ENCODE results near the gene AWAT2.

Gene AWAT2

GRCh38 chrX:70049925-70050324 is at the start of gene AWAT2:
Gene AWAT2, minus strand, starts transcription at chrX:70049938. Its CDS starts 6 bp downstream, at chrX:70049932.
- DNase-seq (ENCODE audit: low read depth) = no peak
- no peak for TF ChIP-seq CTCF (IDR thresholded peaks at IDR 0.05; ENCODE audit: low read depth, low read length, missing control alignments)
- no peak within 1 kb of the TSS for H3K4me3 ChIP-seq (ENCODE audit: low read depth, low read length)
- in situ Hi-C loops (cut with HindIII; ENCODE audit: low sequenced_read_pairs) = no loop called here

GRCh38 chrX:70096052-70096451 is 46.3 kb upstream of the AWAT2 start:
- in situ Hi-C loops (cut with HindIII; ENCODE audit: low sequenced_read_pairs) = no loop called here
- no peak for TF ChIP-seq CTCF (IDR thresholded peaks at IDR 0.05; ENCODE audit: low read depth, low read length, missing control alignments)
- no peak for DNase-seq (ENCODE audit: low read depth)
- no peak overlapping the region for H3K4me3 ChIP-seq (ENCODE audit: low read depth, low read length)

- TF ChIP-seq CTCF (IDR thresholded peaks at IDR 0.05; ENCODE audit: low read depth, low read length, missing control alignments) = no peak
- no peak overlapping the region for H3K4me3 ChIP-seq (ENCODE audit: low read depth, low read length)
- no peak for DNase-seq (ENCODE audit: low read depth)
- in situ Hi-C loops (cut with HindIII; ENCODE audit: low sequenced_read_pairs) = no loop called here
These were observed 42.5 kb upstream of the AWAT2 start for GRCh38 chrX:70092247-70092646.

- no peak overlapping the region for H3K4me3 ChIP-seq (ENCODE audit: low read depth, low read length)
- no peak for DNase-seq (ENCODE audit: low read depth)
- in situ Hi-C loops (cut with HindIII; ENCODE audit: low sequenced_read_pairs) = no loop called here
- TF ChIP-seq CTCF (IDR thresholded peaks at IDR 0.05; ENCODE audit: low read depth, low read length, missing control alignments) = no peak
These were observed 40.0 kb upstream of the AWAT2 start for GRCh38 chrX:70089604-70090297.

- no peak for DNase-seq (ENCODE audit: low read depth)
- TF ChIP-seq CTCF (IDR thresholded peaks at IDR 0.05; ENCODE audit: low read depth, low read length, missing control alignments) = no peak
- in situ Hi-C loops (cut with HindIII; ENCODE audit: low sequenced_read_pairs) = no loop called here
- H3K4me3 ChIP-seq (ENCODE audit: low read depth, low read length) = no peak overlapping the region
These were observed 39.0 kb upstream of the AWAT2 start for GRCh38 chrX:70088751-70089150.

- DNase-seq (ENCODE audit: low read depth) = no peak
- no peak for TF ChIP-seq CTCF (IDR thresholded peaks at IDR 0.05; ENCODE audit: low read depth, low read length, missing control alignments)
- in situ Hi-C loops (cut with HindIII; ENCODE audit: low sequenced_read_pairs) = no loop called here
These were observed 38.3 kb upstream of the AWAT2 start for GRCh38 chrX:70087857-70088630.

More at GRCh38 chrX:70087857-70088630, 38.3 kb upstream of the AWAT2 start:
- no peak overlapping the region for H3K4me3 ChIP-seq (ENCODE audit: low read depth, low read length)

Data from astrocyte of the cerebellum (primary cell).